Raji (cell line): Measurements from ENCODE around the gene IQSEC1.

Experiments used
- POLR2A ChIP-seq: IDR thresholded peaks from 2 replicates; pipeline ENCODE4 v1.6.1; 2011; ENCODE audit warnings: low read depth, low read length, control low read depth; ENCODE audit not compliant: insufficient read depth

The IQSEC1 gene

DNA sequence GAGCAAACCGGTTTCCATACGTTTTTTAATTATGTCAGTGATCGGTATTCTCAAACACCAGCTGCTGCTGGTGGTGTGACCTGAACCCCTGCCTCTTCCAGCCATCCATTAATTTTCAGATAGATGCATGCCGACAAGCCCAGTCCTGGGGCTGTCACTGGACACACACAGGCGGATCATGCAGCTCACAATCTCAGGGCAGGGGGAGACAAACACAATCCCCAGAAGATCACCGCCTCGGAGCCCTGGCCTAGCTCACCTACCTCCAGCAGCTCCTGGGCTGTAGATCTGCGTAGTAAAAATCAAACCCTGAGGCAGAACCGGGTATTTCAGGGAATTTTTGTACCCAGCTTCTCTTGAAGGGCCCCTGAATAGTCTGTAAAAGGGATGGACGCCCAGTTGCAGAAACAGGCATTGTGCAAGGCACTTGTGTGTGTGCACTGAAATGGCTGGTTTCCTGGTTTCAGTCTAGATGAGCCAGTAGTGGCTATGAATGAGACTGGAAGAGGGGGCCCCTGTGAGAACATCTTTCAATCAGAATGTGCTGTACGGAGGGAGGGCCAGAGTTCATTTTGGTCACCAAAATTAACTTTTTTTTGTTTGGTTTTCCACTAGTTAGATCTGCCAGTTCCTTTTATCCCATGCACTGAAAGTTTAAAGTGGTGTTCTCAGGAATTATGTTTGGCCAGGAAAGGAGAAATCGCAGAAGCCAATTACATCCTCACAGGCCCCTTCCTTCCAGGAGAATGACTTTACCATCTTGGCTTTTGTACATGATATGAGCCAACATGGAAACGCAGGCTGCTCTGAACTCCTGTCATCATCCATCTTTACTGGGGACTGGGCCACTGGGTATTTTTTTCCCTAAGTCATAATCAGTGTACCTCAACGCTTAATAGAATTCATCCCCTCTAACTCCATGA, 176.9 kb downstream of the IQSEC1 start:
- TF ChIP-seq POLR2A, result no peak

DNA sequence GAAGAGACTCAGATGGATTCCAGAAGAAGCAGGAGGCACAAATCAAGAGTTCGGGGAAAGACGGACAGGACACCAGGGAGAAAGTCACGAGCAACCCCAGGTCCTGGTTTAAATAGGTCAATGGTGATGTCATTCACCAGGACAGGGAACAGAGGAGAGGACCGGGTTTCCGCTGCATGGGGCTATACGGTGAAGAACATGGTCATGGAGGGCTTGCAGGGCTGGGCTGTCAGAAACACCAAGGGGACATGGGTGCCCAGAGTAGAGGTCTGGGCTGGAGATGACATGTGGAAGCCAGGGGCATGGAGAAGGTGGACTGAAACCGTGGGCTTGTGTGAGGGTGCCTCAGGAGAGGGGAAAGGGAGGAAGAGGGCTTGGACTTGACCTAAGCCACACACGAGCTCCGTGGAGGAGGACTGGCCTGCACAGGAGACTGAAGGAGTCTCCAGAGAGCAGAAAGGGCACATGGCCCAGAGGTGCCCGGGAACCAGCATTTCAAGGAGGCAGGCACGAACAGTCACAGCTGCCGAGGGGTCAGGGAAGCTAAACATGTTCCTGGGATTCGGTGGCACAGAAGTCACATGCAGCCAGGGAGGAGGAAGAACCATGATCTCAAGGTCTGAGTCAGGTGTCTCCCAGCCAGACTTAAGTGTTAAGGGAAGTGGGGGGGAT, 177.7 kb downstream of the IQSEC1 start:
- TF ChIP-seq POLR2A, result no peak

DNA sequence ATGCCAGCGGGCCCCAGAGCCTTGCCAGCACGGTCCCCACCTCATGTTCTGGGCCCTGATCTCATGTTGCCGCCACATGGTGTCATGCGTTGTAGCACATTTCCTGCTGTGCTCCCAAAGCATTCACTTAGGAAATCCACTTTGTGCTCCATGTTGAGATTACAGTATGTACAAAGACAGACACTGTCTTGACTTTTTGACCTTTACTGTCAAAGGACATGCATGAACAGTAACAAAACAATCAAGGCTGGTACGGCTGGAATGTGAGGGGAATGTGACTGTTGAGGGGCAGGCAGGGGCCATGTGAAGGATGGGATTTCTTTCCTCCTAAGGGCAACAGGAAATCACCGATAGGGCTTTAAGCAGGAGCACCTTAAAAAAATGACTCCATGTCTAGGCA, 178.6 kb downstream of the IQSEC1 start:
- TF ChIP-seq POLR2A, result no peak

DNA sequence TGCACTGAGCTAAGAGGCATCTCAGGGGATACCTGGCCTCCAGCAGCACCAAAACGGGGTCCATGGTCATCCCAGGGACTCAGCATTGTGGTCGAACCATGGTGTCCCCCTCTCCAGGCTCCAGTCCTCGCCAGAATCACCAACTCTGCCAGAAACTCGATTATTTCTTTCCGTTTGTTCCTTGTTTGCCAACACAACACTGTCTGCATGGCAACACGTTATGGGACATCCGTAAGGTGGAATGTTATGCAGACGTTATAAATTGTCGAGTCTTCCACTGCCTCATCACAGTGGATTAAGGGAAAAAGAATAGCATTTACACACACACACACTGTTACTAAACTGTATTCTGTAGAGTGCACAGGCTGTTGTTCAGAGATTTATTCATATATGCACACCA, 179.4 kb downstream of the IQSEC1 start:
- no peak for TF ChIP-seq POLR2A

DNA sequence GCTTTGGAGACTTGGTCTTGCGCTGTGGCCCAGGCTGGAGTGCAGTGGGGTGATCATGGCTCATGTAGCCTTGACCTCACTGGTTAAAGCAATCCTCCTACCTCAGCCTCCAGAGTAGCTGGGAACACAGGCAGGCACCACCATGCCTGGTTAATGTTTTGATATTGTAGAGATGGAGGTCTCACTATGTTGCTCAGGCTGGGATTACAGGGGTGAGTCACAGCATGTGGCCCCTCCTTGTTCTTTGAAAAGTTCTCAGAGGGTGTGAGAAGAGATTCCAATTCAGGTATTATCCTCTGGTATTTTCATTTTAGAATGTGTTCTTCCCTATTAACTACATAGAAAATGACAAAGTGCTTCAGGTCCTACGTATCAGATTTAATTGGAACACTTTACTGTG, 180.0 kb downstream of the IQSEC1 start:
- TF ChIP-seq POLR2A, result no peak

DNA sequence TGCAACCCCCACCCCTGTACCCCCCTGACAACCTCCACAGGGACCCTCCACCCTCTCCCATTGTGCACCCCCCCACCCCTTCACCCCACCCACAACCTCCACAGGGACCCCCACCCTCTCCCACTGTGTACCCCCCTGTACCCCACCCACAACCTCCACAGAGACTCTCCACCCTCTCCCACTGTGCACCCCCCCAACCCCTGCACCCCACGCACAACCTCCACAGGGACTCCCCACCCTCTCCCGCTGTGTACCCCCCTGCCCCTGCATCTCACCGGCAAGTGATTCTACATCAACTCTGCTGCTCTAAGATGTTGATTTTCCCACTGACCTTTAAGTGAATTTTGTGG, 180.4 kb downstream of the IQSEC1 start:
- no peak for TF ChIP-seq POLR2A

DNA sequence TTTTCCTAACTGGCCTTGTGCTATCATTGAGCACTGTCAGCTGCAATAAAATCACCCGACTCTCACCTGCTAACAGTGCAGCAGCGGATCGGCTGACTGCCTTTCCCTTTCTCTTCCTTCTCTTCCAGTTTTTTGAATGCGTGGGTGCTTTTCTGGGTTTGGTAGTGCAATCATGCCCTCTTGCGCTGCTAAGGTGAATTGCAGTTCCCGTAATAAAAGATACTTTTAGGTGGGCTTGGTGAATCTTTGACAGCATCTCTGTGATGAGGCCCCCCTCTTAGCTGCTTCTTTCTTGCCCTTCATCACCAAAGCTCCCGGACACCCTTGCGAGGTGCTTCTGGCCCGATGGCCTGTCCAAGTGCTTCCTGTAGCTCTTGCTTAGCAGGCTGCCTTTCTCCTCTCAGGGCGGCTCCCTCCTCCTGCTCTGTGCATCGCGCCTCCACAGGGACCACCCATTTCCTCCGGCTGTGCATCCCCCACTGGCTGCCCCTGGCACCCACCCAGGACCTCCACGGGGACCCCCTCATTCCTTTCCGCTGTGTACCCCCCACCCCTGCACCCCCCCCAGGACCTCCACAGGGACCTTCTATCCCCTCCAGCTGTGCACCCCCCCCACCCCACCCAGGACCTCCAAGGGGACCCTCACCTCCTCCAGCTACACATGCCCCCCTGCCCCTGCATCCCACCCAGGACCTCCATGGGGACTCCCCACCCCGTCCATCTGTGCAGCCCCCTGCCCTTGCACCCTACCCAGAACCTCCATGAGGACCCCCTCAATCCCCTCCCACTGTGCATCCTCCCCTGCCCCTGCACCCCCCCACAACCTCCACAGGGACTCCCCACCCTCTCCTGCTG, 181.0 kb downstream of the IQSEC1 start:
- TF ChIP-seq POLR2A, result no peak

DNA sequence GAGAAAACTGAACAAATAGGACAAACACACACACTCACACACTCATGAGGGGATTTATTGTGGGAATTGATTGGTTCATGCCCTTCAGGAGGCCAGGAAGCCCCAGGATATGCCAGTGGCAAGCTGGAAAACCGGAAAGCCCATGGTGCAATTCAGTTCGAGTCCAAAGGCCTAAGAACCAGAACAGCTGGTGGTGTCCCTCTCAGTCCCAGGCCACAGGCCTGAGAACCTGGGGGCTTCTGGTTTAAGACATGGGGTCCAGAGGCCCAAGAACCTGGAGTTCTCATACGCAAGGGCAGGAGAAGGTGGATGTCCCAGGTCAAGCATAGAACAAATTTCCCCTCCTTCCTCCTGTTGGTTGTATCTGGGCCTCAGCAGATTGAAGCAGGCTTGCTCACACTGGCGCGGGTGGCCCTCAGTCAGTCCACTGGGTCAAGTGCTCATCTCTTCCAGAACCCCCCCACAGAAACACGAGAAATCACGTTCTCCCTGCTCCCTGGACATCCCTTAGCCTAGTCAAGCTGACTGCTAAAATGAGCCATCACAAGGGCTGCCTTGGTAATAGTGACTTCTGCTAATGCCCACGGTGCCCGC, 181.7 kb downstream of the IQSEC1 start:
- no peak for TF ChIP-seq POLR2A

DNA sequence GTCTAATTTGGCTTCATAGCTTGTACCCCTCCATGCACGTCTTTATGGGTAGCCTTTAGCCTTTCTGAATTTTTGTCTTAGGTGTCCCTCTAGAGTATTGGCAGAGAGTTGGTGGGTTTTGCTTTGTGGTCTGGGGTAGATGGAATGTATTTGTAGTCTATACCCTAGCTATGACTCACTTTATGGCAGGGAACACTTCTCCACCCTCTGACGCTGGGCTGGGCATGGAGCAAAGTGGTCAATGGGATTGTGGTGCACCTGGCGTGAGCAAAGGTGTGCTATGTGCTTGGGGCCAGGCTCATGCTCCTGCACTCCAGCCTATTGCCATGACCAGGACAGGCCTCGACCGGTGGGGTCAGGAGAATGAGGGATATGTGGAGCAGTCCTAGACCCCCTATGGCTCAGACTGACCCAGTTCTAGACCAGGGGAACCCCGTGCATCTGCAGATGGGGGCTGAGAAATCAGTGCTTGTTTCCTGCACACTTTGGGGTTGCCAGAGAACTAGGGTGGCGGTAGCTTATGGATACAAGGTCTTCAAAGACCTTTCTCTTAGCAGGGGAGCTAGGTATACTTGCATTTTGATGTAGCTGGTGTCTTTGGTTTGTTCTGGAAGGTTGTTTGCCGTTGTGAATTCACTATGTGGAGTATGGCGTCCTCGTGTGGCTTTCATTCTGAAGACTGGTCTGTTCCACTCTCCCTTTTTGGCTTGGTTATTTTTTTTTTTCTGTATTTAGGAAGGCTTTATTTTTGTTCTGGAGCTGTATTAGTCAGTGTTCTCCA, 182.4 kb downstream of the IQSEC1 start:
- no peak for TF ChIP-seq POLR2A

DNA sequence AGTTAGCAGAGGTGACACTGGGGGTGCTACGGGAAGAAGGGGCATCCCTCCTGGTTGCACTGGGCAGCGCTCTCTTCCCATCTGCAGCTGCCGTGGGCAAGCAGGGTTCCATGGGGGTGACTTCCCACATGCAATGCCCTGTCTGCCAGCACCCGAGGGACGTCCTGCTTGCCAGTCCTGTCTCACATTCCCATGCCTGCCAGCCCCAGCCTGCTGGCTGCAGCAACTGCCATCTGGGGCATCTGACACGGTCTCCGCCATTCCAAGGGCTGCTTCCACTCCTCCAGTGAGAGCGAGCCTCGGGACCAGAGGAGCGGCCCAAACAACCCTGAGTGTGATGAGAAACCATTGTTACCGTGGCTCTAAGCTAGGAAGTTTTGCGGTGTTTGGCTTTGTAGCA, 186.5 kb downstream of the IQSEC1 start:
- no peak for TF ChIP-seq POLR2A

DNA sequence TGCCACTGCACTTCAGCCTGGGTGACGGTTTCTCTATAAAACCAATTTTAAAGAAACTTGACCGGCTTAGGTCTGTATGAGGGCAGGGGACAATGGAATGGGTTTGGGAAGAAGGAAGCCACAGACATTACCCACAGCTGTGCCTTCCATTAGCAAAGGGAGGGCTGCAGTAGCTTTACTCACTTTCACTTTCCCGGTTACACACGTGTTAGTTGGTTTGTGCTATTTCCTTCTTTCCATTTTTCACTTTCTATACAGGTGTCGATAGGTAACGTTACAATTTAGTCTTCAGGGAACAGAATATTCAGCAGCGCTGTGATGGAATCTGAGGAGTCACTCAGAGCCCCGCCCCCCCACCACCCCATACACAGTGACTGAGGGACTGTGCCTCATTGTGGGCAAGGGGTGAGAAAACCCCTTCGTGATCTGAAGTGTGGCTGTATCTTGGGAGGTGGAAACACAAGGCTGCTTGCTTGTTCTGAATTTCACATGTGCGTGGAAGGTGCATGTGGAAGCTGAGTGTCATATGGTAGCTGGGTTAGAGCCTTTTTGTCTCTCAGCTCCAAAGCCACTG, 187.0 kb downstream of the IQSEC1 start:
- TF ChIP-seq POLR2A, result no peak

DNA sequence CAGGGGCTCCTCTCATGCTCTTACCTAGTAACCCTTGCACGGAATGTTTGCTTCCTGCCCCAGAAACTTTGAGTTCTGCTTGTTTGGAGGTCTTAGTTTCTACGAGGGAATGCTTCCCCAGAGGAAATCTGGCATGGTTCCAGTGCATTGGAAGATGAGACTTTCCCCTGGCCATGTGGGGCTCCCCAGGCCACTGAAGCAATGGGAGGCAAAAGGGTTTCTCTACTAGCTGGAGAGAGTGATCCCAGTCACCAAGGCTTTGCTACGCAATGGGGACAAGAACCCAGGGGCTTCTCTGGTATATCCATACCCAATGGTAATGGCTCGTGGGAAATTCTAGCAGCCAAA, 187.7 kb downstream of the IQSEC1 start:
- no peak for TF ChIP-seq POLR2A

DNA sequence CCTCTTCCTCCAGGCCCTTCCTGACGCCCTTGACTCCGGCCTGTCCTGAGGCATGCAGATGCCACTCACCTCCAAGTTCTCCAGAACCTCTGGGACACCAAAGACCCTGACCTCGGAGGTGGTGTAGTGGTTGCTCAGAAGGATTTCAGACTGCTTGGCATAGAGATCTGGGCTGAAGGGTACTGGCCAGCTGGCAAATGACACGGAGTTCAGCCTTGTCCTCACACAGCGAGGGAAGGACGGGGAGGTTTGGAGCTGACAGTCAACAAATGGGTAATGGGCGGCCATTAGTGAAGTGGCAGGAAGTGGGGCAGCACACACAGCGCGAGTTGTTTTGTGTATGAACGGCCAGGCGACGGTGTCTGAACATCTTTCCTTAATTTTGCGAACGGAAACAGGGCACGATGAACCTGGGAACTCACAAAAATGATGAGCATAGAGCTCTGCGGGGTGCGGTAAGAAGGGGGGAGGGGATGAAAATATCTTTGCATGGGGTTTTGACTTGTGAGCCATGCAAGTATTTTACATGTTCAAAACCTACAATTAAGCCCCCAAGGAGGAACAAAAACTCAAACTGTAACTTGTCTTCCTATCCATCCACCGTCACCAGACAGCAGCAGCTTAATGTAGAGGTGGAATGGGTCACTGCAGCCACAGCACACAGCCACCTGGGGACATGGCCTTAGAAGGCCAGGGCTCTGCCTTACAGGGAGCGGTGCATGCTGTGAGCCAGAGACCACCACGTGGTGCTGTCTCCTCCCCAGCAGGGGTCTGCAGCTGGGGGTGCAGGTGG, 188.2 kb downstream of the IQSEC1 start:
- no peak for TF ChIP-seq POLR2A

DNA sequence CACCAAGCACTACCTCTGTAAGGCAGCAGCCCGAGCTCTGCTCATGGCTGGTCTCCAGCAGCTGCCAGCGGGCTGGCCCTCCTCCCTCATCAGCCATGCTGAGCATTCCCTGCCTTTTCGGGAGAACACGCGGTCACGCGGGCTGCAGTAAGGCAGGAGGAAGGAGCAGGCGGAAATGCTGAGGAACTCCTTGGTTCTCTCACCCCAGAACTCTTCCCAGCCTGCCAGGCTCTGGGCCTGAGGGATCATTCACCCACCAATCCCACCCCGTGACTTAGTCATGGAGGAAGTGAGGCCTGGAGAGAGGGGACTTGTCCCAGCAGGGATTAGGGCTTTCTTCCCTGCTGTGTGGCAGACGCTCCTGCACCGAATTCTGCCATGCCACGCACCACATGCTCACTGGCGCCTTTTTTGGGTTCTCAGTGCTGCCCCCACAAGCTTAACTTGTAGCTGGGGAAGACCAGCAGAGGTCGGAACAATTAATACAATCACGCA, 189.0 kb downstream of the IQSEC1 start:
- no peak for TF ChIP-seq POLR2A
